SU-DHL-6 (cell line): ENCODE measurements around the gene SLC9A6.

Experiments used
- CTCF ChIP-seq: fragments of 200-600 bp; sonication (generic); IDR thresholded peaks from one replicate; pipeline ENCODE4 v1.5.1; 2017; ENCODE audit warnings: antibody characterized with exemption, mild to moderate bottlenecking, low read length, moderate library complexity; ENCODE audit not compliant: insufficient read depth, poor library complexity, severe bottlenecking
- EZH2phosphoT487 ChIP-seq: fragments of 200-600 bp; sonication (generic), shearing (Covaris generic); conservative IDR thresholded peaks from 2 replicates; pipeline ENCODE4 v1.6.1; 2018; ENCODE audit warnings: mild to moderate bottlenecking, antibody characterized with exemption, low read length, moderate library complexity, mixed read lengths

GRCh38 chrX:135973025-135973547, 12.1 kb upstream of the SLC9A6 start:
- TF ChIP-seq CTCF (no peak), EZH2phosphoT487 (no peak)
